H1 (cell line): ENCODE data around the gene RAD51B. TPM values are rescaled to one million over a fixed set of nuclear protein-coding genes. Genes with fewer than 3 reads are reported as not detected.

Experiments
- BACH1 ChIP-seq: IDR thresholded peaks from 2 replicates; pipeline ENCODE4 v1.6.1; 2012; ENCODE audit warnings: low read length, improper control_type of control experiment
- CHD7 ChIP-seq: fragments of 300-600 bp; sonication (generic); IDR thresholded peaks from 2 replicates; pipeline ENCODE4 v1.7.1; 2012; ENCODE audit warnings: low read length, moderate library complexity, mild to moderate bottlenecking, inconsistent platforms; ENCODE audit not compliant: insufficient replicate concordance
- CTBP2 ChIP-seq: IDR thresholded peaks from 2 replicates; pipeline ENCODE4 v1.7.0; 2011; ENCODE audit warnings: borderline replicate concordance, mild to moderate bottlenecking, moderate library complexity, mixed read lengths, low read length; ENCODE audit not compliant: insufficient read depth, insufficient read length
- HDAC2 ChIP-seq, 2 experiments: fragments of 300-600 bp in 1 of 2; sonication (generic) in 1 of 2; IDR thresholded peaks; 2 replicates each; pipeline ENCODE4 v1.6.1; 2011 to 2012; ENCODE audit warnings: low read depth in 2 of 2, low read length in 2 of 2, mild to moderate bottlenecking in 2 of 2, moderate library complexity in 2 of 2, borderline replicate concordance in 1 of 2, inconsistent platforms in 1 of 2
- RXRA ChIP-seq: IDR thresholded peaks from 2 replicates; pipeline ENCODE4 v1.6.1; 2011; ENCODE audit warnings: low read depth, mild to moderate bottlenecking, low read length, moderate library complexity; ENCODE audit not compliant: insufficient read depth
- TEAD4 ChIP-seq: IDR thresholded peaks from 2 replicates; pipeline ENCODE4 v1.6.1; 2012; ENCODE audit warnings: low read depth, low read length, inconsistent platforms, mixed read lengths
- ZNF274 ChIP-seq: IDR thresholded peaks from 2 replicates; pipeline ENCODE4 v1.7.0; 2012; ENCODE audit warnings: low read length, borderline replicate concordance; ENCODE audit errors: extremely low read depth
- polyA plus RNA-seq, 7 experiments: library from polyadenylated mRNA; depleted of rRNA in 3 of 7; stranded (reverse) in 5 of 7; unstranded in 2 of 7; fragments of >200 nt in 5 of 7; fragments of 200-250 nt in 2 of 7; gene quantifications; 1 replicate in 5 of 7; 2 replicates in 1 of 7; 4 replicates in 1 of 7; pipeline versions ENCODE4 v1.2.1 to v1.2.3, GENCODE V29; 2011 to 2013; ENCODE audit warnings: missing spikeins in 2 of 7, mixed read lengths in 2 of 7
- total RNA-seq: library from RNA; stranded (reverse); fragmentation: NEBNext Ultra II Directional; extraction: Animal tissue kit (Norgen Biotek cat#: 25700); gene quantifications from 2 replicates; pipeline ENCODE4 v1.2.1, GENCODE V29; 2021
- TF ChIP-seq, protein P1 (sequence below): IDR thresholded peaks from 2 replicates; pipeline ENCODE4 v1.6.1; 2012; ENCODE audit warnings: inconsistent platforms

Gene RAD51B
- total and polyA plus RNA-seq, 2 of the 8 experiments (the other 6 are each of a cell fraction or from before 2014, with no cell fraction given): 3.9 to 14.9 TPM

GRCh38 chr14:67819563-67820421 is at the start of gene RAD51B (continued):
- TF ChIP-seq CTBP2 (no peak), RXRA (no peak), CHD7 (no peak), ZNF274 (no peak), BACH1 (no peak), HDAC2 (IDR thresholded peaks at IDR 0.05; ENCODE audit: borderline replicate concordance in 1 of 2, low read depth in 2 of 2, low read length in 2 of 2) (0 out of 4 replicates have a peak, but pooled peaks of 1 of the 2 experiments have one; percentile 48), TEAD4 (no peak)
- TF ChIP-seq, protein P1, sequence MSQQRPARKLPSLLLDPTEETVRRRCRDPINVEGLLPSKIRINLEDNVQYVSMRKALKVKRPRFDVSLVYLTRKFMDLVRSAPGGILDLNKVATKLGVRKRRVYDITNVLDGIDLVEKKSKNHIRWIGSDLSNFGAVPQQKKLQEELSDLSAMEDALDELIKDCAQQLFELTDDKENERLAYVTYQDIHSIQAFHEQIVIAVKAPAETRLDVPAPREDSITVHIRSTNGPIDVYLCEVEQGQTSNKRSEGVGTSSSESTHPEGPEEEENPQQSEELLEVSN: peak; percentile 34; the same call in 1 of the 2 replicates
